ENCODE results near the gene RAD51B. TPM values are rescaled to one million over a fixed set of nuclear protein-coding genes. Genes with fewer than 3 reads are reported as not detected.

The RAD51B gene
- polyA plus RNA-seq, 1 donor (not counting 4 experiments of a cell fraction or from before 2014, with no cell fraction given): 13.3 TPM

DNA sequence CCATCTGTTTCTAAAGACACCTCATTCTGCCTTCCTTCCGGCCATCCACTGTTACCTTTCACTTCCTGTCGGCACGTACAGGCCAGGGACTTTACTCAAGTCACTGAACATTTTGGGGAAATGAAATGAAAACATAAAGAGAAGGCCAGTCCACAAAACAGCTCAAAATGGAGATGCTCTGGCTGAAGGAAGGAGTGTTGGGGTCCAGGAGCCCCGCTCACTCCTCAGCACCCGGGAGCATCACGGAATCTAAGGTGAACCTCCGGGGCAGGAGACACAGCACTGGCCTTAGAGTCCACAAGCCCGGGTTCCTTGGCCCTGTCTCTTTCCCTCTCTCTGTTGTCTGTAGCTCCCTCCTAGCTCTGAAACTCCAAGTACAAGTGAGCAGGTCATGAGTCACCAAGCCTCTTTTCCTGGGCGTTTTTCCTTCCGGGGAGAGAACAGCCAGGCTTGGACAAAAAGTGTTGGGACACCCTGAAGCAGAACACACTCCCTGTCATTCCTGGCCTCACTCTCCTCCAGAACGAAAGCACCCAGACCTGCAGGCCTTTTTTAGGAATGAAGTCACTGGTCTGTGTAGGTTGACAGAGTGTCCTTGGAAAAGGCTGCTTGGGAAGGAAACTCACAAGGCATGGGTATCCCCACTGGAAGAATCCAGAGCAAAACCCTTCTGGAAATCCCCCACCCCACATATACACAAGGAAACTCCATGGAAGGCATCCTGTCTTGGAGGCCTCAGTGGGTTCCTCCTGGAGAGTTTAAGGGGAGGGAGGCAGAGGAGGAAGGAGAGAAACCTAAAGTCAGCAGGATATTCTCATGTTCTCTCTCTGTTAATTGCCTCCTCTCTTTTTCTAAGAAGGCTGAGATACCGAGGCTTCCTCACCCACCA lies 728.0 kb downstream of the RAD51B start:
- peak; percentile 94 for DNase-seq (ENCODE audit: low read depth, low spot score)
- no peaks in the 10 kb centered on the region for H3K79me2 ChIP-seq (ENCODE audit: control insufficient read depth, insufficient read depth, low read length)
- H3K9me3 ChIP-seq (ENCODE audit: control insufficient read depth, low read depth, low read length): no peaks in the 10 kb centered on the region
- dilution Hi-C loops (cut with MboI; ENCODE audit: extremely low pct_ligation_motif_present, low sequenced_read_pairs): no loop called here
- peak overlapping the region; percentile 97 for H3K9ac ChIP-seq (ENCODE audit: control insufficient read depth, extremely low read depth, insufficient read depth, low read length)
- no peaks in the 10 kb centered on the region for H3K9me1 ChIP-seq (ENCODE audit: control insufficient read depth, extremely low read depth, insufficient read depth, low read length)
- H3K4me1 ChIP-seq (ENCODE audit: control insufficient read depth, extremely low read depth, insufficient read depth, low read length): peaks cover 90% of the 10 kb centered on the region
- H3K4me3 ChIP-seq (ENCODE audit: control insufficient read depth in 2 of 3, extremely low read depth in 1 of 3, insufficient read depth in 2 of 3, low read depth in 1 of 3, low read length in 3 of 3): peak overlapping the region; percentile 3 to 58 (median 24)
- H3K4me2 ChIP-seq (ENCODE audit: control insufficient read depth, extremely low read depth, insufficient read depth, low read depth, low read length): peak overlapping the region; percentile 92
- H3K36me3 ChIP-seq (ENCODE audit: control insufficient read depth in 2 of 2, extremely low read depth in 1 of 2, insufficient read depth in 2 of 2, low read length in 2 of 2): no peaks in the 10 kb centered on the region
- no peaks in the 10 kb centered on the region for H3K27me3 ChIP-seq (ENCODE audit: control insufficient read depth, extremely low read depth, insufficient read depth, low read length)
- FAIRE-seq: peak; percentile 97
- no peak overlapping the region for H2AFZ ChIP-seq (ENCODE audit: control insufficient read depth, low read length)
- TF ChIP-seq CTCF (optimal IDR thresholded peaks at IDR 0.05 in 1 of 3, IDR thresholded peaks at IDR 0.05 in 1 of 3, conservative IDR thresholded peaks at IDR 0.05 in 1 of 3; ENCODE audit: extremely low read depth in 1 of 3, insufficient read depth in 2 of 3, low read length in 3 of 3) (no peak), EZH2 (IDR thresholded peaks at IDR 0.05; ENCODE audit: low read length) (no peak)
- peak overlapping the region; percentile 100 for H3K27ac ChIP-seq (ENCODE audit: control insufficient read depth, insufficient read depth, low read length)
- H4K20me1 ChIP-seq (ENCODE audit: control insufficient read depth, extremely low read depth, insufficient read depth, low read length): no peaks in the 10 kb centered on the region

GRCh38 chr14:68548194-68549076 lies 728.9 kb downstream of the RAD51B start:
- H3K4me1 ChIP-seq (ENCODE audit: control insufficient read depth, extremely low read depth, insufficient read depth, low read length): peaks cover 93% of the 10 kb centered on the region
- DNase-seq (ENCODE audit: low read depth, low spot score): peak; percentile 92
- H4K20me1 ChIP-seq (ENCODE audit: control insufficient read depth, extremely low read depth, insufficient read depth, low read length): no peaks in the 10 kb centered on the region
- no peak for TF ChIP-seq CTCF (optimal IDR thresholded peaks at IDR 0.05 in 1 of 3, IDR thresholded peaks at IDR 0.05 in 1 of 3, conservative IDR thresholded peaks at IDR 0.05 in 1 of 3; ENCODE audit: extremely low read depth in 1 of 3, insufficient read depth in 2 of 3, low read length in 3 of 3)
- no peak for TF ChIP-seq EZH2 (IDR thresholded peaks at IDR 0.05; ENCODE audit: low read length)
- H3K27me3 ChIP-seq (ENCODE audit: control insufficient read depth, extremely low read depth, insufficient read depth, low read length): no peaks in the 10 kb centered on the region
- no peaks in the 10 kb centered on the region for H3K79me2 ChIP-seq (ENCODE audit: control insufficient read depth, insufficient read depth, low read length)
- H3K9me3 ChIP-seq (ENCODE audit: control insufficient read depth, low read depth, low read length): no peaks in the 10 kb centered on the region
- peak overlapping the region in 1 of 3 experiments; percentile 58 for H3K4me3 ChIP-seq (ENCODE audit: control insufficient read depth in 2 of 3, extremely low read depth in 1 of 3, insufficient read depth in 2 of 3, low read depth in 1 of 3, low read length in 3 of 3)
- H3K36me3 ChIP-seq (ENCODE audit: control insufficient read depth in 2 of 2, extremely low read depth in 1 of 2, insufficient read depth in 2 of 2, low read length in 2 of 2): no peaks in the 10 kb centered on the region
- peak overlapping the region; percentile 92 for H3K4me2 ChIP-seq (ENCODE audit: control insufficient read depth, extremely low read depth, insufficient read depth, low read depth, low read length)
- dilution Hi-C loops (cut with MboI; ENCODE audit: extremely low pct_ligation_motif_present, low sequenced_read_pairs): no loop called here
- no peak overlapping the region for H2AFZ ChIP-seq (ENCODE audit: control insufficient read depth, low read length)
- H3K9ac ChIP-seq (ENCODE audit: control insufficient read depth, extremely low read depth, insufficient read depth, low read length): peak overlapping the region; percentile 97
- FAIRE-seq: peak; percentile 84
- peak overlapping the region; percentile 100 for H3K27ac ChIP-seq (ENCODE audit: control insufficient read depth, insufficient read depth, low read length)
- H3K9me1 ChIP-seq (ENCODE audit: control insufficient read depth, extremely low read depth, insufficient read depth, low read length): no peaks in the 10 kb centered on the region

Measured in keratinocyte (primary cell).